Activated CD4-positive, alpha-beta T cell treated with anti-CD3 and anti-CD28 coated beads, Interleukin-2, amount 50 U/mL, for 48 hours (primary cell): ENCODE results near the gene LRRFIP2.
"Not testable (repeated sequence)": the region's sequence is repeated elsewhere in the genome, so short reads cannot be mapped to it uniquely, and the experiment has no call there.

Experiments used
- DNase-seq, 2 experiments: peaks; one replicate each; pipeline ENCODE4 v3.0.0-alpha.2; 2020

The LRRFIP2 gene

GRCh38 chr3:37053753-37054152, 120.6 kb downstream of the LRRFIP2 start:
- no peak for DNase-seq

- no peak for DNase-seq
These were observed 121.0 kb downstream of the LRRFIP2 start for GRCh38 chr3:37053337-37053736.

- DNase-seq = no peak
These were observed 121.5 kb downstream of the LRRFIP2 start for GRCh38 chr3:37052860-37053259.

- no peak for DNase-seq
These were observed 124.1 kb downstream of the LRRFIP2 start for GRCh38 chr3:37050282-37050681.

- DNase-seq = not testable (repeated sequence)
These were observed 131.7 kb downstream of the LRRFIP2 start for GRCh38 chr3:37042712-37043111.

- no peak for DNase-seq
These were observed 132.7 kb downstream of the LRRFIP2 start for GRCh38 chr3:37041546-37042195.

GRCh38 chr3:37040231-37040630, 134.2 kb downstream of the LRRFIP2 start:
- DNase-seq = no peak

- DNase-seq = no peak
These were observed 135.1 kb downstream of the LRRFIP2 start for GRCh38 chr3:37039161-37039846.

- DNase-seq = no peak
These were observed 137.0 kb downstream of the LRRFIP2 start for GRCh38 chr3:37037352-37037751.

- DNase-seq = no peak
These were observed 141.4 kb downstream of the LRRFIP2 start for GRCh38 chr3:37032961-37033360.

- DNase-seq = no peak
These were observed 143.2 kb downstream of the LRRFIP2 start for GRCh38 chr3:37031096-37031682.

GRCh38 chr3:37030588-37030987, 143.8 kb downstream of the LRRFIP2 start:
- no peak for DNase-seq

- DNase-seq = no peak
These were observed 144.7 kb downstream of the LRRFIP2 start for GRCh38 chr3:37029516-37030163.

GRCh38 chr3:37029111-37029510, 145.3 kb downstream of the LRRFIP2 start:
- DNase-seq = no peak

- DNase-seq = no peak
These were observed 146.1 kb downstream of the LRRFIP2 start for GRCh38 chr3:37028329-37028728.

GRCh38 chr3:37026851-37027250, 147.5 kb downstream of the LRRFIP2 start:
- no peak for DNase-seq

- DNase-seq = no peak
These were observed 148.6 kb downstream of the LRRFIP2 start for GRCh38 chr3:37025561-37026335.

GRCh38 chr3:37024820-37025405, 149.5 kb downstream of the LRRFIP2 start:
- DNase-seq = no peak

- no peak for DNase-seq
These were observed 150.3 kb downstream of the LRRFIP2 start for GRCh38 chr3:37024092-37024491.

GRCh38 chr3:37017683-37018082, 156.7 kb downstream of the LRRFIP2 start:
- DNase-seq = no peak

GRCh38 chr3:37016903-37017302, 157.5 kb downstream of the LRRFIP2 start:
- DNase-seq = no peak

- no peak for DNase-seq
These were observed 158.7 kb downstream of the LRRFIP2 start for GRCh38 chr3:37015642-37016041.

- DNase-seq = no peak
These were observed 159.8 kb downstream of the LRRFIP2 start for GRCh38 chr3:37014620-37015019.
